Ovary (tissue), 9 donors: ENCODE measurements around the gene NPAP1. TPM values are rescaled to one million over a fixed set of nuclear protein-coding genes. Genes with fewer than 3 reads are reported as not detected.
"Not testable (repeated sequence)": the region's sequence is repeated elsewhere in the genome, so short reads cannot be mapped to it uniquely, and the experiment has no call there.

ENCODE experiments used
- DNase-seq, 5 donors: peaks; one replicate each; pipeline ENCODE4 v3.0.0-alpha.2; 2019 to 2020
- H3K27ac ChIP-seq, 2 donors: fragments of 200-600 bp; one replicate each; pipeline versions ENCODE4 v1.5.1 to v1.8.0; 2019 to 2022
- H3K27me3 ChIP-seq: fragments of 200-600 bp; one replicate; pipeline ENCODE4 v1.8.0; 2022
- H3K36me3 ChIP-seq: fragments of 200-600 bp; sonication (generic); one replicate; pipeline ENCODE4 v1.5.1; 2019
- H3K4me1 ChIP-seq: one replicate; pipeline ENCODE4 v1.8.1; 2013; ENCODE audit warnings: mild to moderate bottlenecking, moderate library complexity; ENCODE audit not compliant: insufficient read depth
- H3K4me3 ChIP-seq: fragments of 200-600 bp; sonication (generic); one replicate; pipeline ENCODE4 v1.5.1; 2017
- H3K9me3 ChIP-seq, 2 donors: fragments of 200-600 bp in 1 of 2; sonication (generic) in 1 of 2; one replicate each; pipeline versions ENCODE4 v1.5.1 to v1.8.1; 2013 to 2019; ENCODE audit warnings: mild to moderate bottlenecking in 1 of 2, moderate library complexity in 1 of 2
- CTCF ChIP-seq, 3 donors: fragments of 450-650 bp in 2 of 3; fragments of 200-600 bp in 1 of 3; IDR thresholded peaks; one replicate each; pipeline versions ENCODE4 v1.5.1 to v1.8.0; 2016 to 2022; ENCODE audit warnings: antibody characterized with exemption in 3 of 3, mild to moderate bottlenecking in 1 of 3
- EP300 ChIP-seq: sonication (generic); formaldehyde crosslinking; IDR thresholded peaks from one replicate; pipeline ENCODE4 v1.6.1; 2017; ENCODE audit warnings: antibody characterized with exemption
- POLR2A ChIP-seq: fragments of 450-650 bp; IDR thresholded peaks from one replicate; pipeline ENCODE4 v1.6.1; 2017; ENCODE audit warnings: antibody characterized with exemption, mild to moderate bottlenecking, moderate library complexity
- WGBS, 3 donors: extraction: QIAGEN DNeasy Blood & Tissue Kit in 1 of 3; methylation state at CpG; one replicate each; pipeline versions ENCODE4 v1.1.5 to v1.1.7; 2013 to 2017; 5-methylcytosine and 5-hydroxymethylcytosine counted together
- intact Hi-C, 4 donors: fragments of 100-400 bp; cut with DNase I; formaldehyde crosslinking; loops; one replicate each; pipeline versions ENCODE4 v1.11.0 to v1.15.1; 2022 to 2023
- polyA plus RNA-seq, 2 donors: library from polyadenylated mRNA; stranded (reverse); fragments of 200-250 nt in 1 of 2; fragments of 350-450 nt in 1 of 2; fragmentation: Illumina TruSeq in 1 of 2; extraction: RNeasy Lipid Tissue Mini Kit (QIAGEN cat#74804) in 1 of 2; gene quantifications; one replicate each; pipeline ENCODE4 v1.2.3, GENCODE V29; 2013 to 2014
- total RNA-seq, 7 donors: library from RNA; depleted of rRNA in 2 of 7; stranded (reverse); fragments of >200 nt in 2 of 7; fragmentation: NEBNext Ultra II Directional in 3 of 7; extraction: Animal tissue kit (Norgen Biotek cat#: 25700) in 3 of 7; gene quantifications; one replicate each; pipeline versions ENCODE4 v1.1.0 to v1.2.4, GENCODE V29; 2016 to 2023
- donor health status: DM: no; HTN: no; CAD: no; lungs with moderate emphysema.
- donor health status: DM: no; HTN: no; CAD: no.
- donor health status: Bipolar disorder and iron deficiency.
- donor health status: DM: yes; HTN: yes; CAD: no.
- donor health status: DM: no; HTN: no; CAD: no.
- donor health status: DM: yes; HTN: yes; CAD: no.

Gene NPAP1
- total and polyA plus RNA-seq, 9 donors: 0.28 to 0.84 (median 0.40) TPM

- intact Hi-C loops: no loop called here
- no peak for DNase-seq
- Histone ChIP-seq H3K27ac (no peak overlapping the region), H3K9me3 (no peaks in the 10 kb centered on the region), H3K4me1 (no peaks in the 10 kb centered on the region), H3K4me3 (no peak overlapping the region), H3K36me3 (no peaks in the 10 kb centered on the region), H3K27me3 (no peaks in the 10 kb centered on the region)
- 63 to 74% (median 64%) methylated on average over 7 of the region's 7 CpGs for WGBS, 3 donors
- TF ChIP-seq EP300 (no peak), POLR2A (no peak), CTCF (IDR thresholded peaks at IDR 0.05) (no peak)
These were observed 16.0 kb upstream of the NPAP1 start for GRCh38 chr15:24659622-24660021.

- WGBS, 3 donors: 68 to 77% (median 71%) methylated on average over 1 of the region's 1 CpG
- Histone ChIP-seq H3K36me3 (no peaks in the 10 kb centered on the region), H3K27ac (no peak overlapping the region), H3K27me3 (no peaks in the 10 kb centered on the region), H3K4me3 (no peak overlapping the region), H3K4me1 (no peaks in the 10 kb centered on the region), H3K9me3 (no peaks in the 10 kb centered on the region)
- intact Hi-C loops: no loop called here
- no peak for DNase-seq
- TF ChIP-seq CTCF (IDR thresholded peaks at IDR 0.05) (no peak), POLR2A (no peak), EP300 (no peak)
These were observed 12.6 kb upstream of the NPAP1 start for GRCh38 chr15:24662991-24663390.

- Histone ChIP-seq H3K36me3 (no peaks in the 10 kb centered on the region), H3K4me1 (no peaks in the 10 kb centered on the region), H3K27me3 (no peaks in the 10 kb centered on the region), H3K9me3 (no peaks in the 10 kb centered on the region), H3K4me3 (no peak overlapping the region), H3K27ac (no peak overlapping the region)
- DNase-seq: no peak
- WGBS, 3 donors: 89 to 94% (median 90%) methylated on average over 14 of the region's 14 CpGs
- intact Hi-C loops: no loop called here
- TF ChIP-seq POLR2A (no peak), CTCF (IDR thresholded peaks at IDR 0.05) (no peak), EP300 (no peak)
These were observed 856 bp downstream of the NPAP1 start for GRCh38 chr15:24676431-24676830.

- H3K36me3 ChIP-seq: no peaks in the 10 kb centered on the region
- H3K4me1 ChIP-seq: no peaks in the 10 kb centered on the region
- H3K27me3 ChIP-seq: no peaks in the 10 kb centered on the region
- H3K27ac ChIP-seq: no peak overlapping the region
- no peak overlapping the region for H3K4me3 ChIP-seq
- TF ChIP-seq CTCF (IDR thresholded peaks at IDR 0.05): no peak
- no peak for TF ChIP-seq POLR2A
- no peak for TF ChIP-seq EP300
- WGBS, 3 donors: 33 to 75% (median 72%) methylated on average over 1 of the region's 1 CpG
- DNase-seq: no peak
- H3K9me3 ChIP-seq: no peaks in the 10 kb centered on the region
- intact Hi-C loops: no loop called here
These were observed 2.9 kb downstream of the NPAP1 start for GRCh38 chr15:24678485-24678884.

- Histone ChIP-seq H3K36me3 (no peaks in the 10 kb centered on the region), H3K27ac (no peak overlapping the region), H3K4me3 (no peak overlapping the region), H3K9me3 (no peaks in the 10 kb centered on the region), H3K27me3 (no peaks in the 10 kb centered on the region), H3K4me1 (no peaks in the 10 kb centered on the region)
- 9 to 33% (median 9%) methylated on average over 3 of the region's 3 CpGs for WGBS, 3 donors
- intact Hi-C loops: no loop called here
- TF ChIP-seq EP300 (no peak), POLR2A (no peak), CTCF (IDR thresholded peaks at IDR 0.05) (no peak)
- no peak for DNase-seq
These were observed 6.4 kb downstream of the NPAP1 start for GRCh38 chr15:24682002-24682401.

- H3K27ac ChIP-seq, H3K9me3 ChIP-seq, H3K27me3 ChIP-seq, H3K36me3 ChIP-seq, H3K4me1 ChIP-seq, intact Hi-C loops, DNase-seq, H3K4me3 ChIP-seq: not testable (repeated sequence)
- 75 to 83% (median 80%) methylated on average over 4 of the region's 4 CpGs for WGBS, 3 donors
These were observed 7.3 kb downstream of the NPAP1 start for GRCh38 chr15:24682905-24683304.
